Bone marrow (tissue), 2 donors: ENCODE data around the gene INPP5D.

Source experiments
- DNase-seq, 2 donors: peaks; one replicate each; lab custom pipeline; 2025; lab: John Stamatoyannopoulos, UW

Gene INPP5D

DNA sequence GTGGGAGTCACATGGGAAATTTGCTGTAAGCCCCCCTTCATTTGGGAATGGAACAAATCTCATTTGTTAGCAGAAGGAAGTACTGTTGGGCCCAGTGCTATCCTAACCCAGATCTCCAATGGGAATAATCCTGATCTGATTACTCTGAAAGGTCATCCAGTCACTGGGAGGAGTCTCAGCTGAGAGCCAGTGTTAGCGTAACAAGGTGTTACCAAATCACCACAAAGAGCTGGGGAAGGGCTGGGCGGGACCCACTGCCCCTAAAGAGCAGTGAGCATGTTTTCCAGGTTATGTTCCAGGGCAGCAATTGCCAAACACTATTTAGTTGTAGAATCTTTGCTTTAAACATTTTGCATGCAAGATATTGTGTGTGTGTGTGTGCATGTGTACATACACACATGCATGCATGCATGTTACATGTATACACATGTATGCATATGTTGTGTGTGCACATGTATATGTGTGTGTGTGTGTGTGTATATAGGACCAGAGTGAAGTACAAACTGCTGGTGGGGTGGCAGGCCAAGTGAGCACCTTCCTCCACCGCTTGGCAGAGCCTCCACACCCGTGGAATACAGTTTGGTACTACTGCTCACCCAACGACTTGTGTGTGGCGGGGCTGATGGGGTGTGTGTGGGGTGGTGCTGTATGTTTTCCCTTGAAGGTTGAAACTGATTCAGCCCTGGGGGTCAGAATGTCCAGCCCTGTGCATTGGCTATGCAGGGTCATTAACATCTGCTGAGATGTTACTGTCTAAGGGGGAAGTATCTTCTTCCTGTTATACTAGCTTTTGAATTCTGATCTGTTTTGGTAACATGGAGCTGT lies 15.2 kb downstream of the INPP5D start:
- no peak for DNase-seq

DNA sequence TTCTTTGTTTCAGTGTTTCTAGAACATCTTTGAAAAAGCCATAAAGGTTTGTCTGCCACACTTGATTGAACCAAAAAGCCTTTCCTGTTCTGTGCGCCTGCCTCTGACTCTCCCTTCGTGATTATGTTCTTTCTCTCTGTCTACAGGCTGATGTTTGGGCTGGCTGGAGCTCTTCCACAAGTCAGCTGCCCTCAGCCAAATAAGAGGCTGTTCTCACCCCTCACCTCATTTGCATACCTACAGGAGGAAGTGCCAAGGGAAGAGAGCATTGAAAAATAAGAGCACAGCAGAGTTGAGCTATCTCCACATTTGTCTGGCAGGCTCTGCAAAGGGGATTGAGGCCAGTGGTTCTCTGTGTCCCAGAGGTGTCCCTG lies 15.8 kb downstream of the INPP5D start:
- DNase-seq: peak in 1 of 2 donors; percentile 63

DNA sequence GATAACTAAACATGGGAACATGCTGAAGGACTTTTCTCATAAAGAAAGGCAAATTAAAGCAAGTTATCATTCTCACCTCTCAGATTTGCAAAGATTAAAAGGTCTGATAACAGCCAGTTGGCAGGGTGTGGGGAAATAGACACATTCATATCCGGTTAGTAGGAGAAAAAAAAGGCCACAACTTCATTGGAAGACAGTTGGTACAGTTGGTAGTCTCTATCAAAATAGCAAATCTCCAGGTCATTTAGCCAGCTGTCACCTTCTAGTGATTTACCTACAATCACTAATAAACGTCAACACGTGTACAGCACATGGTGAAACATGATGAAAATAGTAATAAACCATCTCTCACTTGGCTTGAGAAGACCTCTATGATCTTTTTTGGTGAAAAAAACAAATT lies 16.6 kb downstream of the INPP5D start:
- no peak for DNase-seq

DNA sequence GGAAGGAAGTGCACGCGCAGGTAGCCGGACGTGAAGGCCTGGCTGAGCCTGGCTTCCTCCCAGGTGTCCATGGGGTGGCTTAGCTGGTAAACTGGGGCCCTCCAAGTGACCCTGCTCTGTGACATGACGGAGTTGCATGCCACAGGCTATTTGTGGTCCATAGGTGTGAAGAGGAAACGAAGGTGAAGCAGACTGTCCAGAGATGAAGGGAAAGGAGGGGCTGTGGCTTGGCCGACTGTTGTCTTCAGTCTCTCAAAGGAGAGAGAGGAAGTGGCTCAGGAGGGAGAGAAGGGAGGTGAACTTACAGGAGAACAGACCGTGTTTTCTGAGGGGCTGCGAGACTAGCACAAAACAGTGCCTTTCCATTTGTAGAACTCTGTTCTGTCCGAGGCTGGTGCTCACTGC lies 19.3 kb downstream of the INPP5D start:
- no peak for DNase-seq

DNA sequence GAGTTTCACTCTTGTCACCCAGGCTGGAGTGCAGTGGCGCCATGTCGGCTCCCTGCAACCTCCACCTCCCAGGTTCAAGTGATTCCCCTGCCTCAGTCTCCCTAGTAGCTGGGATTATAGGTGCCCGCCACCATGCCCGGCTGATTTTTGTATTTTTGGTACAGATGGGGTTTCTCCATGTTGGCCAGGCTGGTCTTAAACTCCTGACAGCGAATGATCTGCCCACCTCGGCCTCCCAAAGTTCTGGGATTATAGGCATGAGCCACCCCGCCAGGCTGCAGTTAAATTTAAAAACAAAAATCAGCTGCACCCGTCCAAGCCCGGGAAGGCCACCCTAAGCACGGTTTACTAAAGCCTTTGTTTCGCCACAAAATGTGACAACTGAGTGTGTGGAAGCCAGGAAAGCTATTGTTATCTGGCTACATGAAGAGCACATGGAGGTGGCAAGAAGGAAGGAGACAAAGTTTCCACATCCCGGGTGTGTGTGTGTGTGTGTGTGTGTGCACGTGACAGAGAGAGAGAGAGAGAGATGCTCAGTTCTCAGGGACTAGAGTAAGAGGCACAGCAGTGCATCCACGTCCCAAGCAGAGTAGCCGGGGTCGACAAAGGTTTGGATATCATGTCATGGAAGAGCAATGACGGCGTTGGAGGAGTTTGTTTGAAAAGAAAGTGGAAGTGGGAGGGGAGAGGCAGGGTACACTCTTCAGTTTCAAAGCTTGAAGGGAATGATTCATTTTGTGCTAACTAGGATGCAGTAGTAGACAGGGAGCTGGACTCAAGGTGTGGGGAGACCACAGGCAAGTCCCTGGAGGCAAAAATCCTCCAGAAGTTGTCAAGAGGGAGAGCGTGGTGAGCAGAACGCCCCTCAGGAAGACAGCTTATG lies 20.1 kb downstream of the INPP5D start:
- peak in 1 of 2 donors; percentile 25 for DNase-seq

DNA sequence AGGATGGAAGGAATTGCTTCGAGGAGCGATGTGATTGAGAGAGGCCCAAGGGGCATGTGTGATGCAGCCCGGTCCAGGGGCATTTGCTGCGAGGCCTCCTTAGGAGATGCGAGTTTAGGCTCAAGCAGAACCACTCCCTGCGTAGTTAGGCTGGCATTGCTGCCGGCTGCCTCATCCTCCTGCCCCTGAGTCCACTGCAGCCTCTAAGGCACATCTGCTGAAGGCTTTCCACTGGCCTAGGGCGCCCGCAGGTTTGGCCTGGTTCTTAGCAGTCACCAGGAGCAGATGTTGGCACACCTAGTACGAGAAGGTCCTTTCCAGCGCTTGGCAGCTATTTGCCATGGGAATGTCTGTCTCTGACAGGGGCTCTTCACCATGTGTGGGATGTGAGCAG lies 20.7 kb downstream of the INPP5D start:
- no peak for DNase-seq

DNA sequence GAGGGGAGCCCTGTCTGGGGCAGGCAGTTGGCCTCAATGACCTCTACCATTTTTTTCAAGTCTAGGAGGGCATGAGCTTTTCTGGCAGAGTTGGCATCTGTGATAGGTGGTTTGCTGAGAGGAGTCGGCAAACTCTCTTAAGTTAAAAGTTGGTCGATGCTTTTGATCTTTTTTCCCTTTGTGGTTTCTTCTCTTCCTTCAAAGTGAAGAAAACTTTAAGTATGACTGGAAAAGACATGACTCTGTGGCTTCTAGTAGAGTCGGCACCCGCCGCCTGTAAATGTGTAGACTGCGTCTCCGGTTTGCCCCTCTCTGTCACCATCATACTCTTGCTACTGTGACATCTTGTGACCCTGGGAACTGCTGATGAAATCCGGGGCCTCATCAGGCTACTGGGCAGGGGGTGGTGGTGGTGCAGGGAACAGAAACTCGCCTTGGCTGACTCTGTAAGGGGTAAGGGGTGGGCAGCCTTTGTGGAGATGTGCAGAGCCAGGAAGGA lies 21.1 kb downstream of the INPP5D start:
- DNase-seq: no peak

DNA sequence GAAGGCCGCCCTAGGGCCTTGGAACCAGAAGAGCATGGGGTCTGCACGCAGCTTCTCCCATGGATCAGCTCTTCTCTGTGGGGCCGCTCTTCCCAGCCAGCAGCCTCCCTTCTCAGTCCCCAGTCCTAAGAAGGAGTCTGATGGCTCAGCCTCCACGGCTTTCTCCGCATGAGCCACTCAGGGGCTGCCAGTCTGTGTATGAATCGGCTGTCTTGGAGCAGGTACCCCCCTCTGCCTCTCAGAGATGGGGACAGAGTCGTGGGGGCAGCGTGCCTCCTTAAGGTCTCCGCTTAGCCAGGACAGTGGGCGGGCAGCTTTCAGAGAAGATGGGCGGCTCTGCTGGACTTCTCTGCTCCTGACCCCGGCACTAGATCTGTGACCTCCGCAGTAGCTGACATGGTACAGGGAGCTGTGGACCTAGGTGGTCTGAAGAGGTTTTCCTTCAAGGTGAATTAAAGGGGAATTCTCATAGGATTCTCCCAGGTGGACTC lies 21.6 kb downstream of the INPP5D start:
- DNase-seq: no peak

DNA sequence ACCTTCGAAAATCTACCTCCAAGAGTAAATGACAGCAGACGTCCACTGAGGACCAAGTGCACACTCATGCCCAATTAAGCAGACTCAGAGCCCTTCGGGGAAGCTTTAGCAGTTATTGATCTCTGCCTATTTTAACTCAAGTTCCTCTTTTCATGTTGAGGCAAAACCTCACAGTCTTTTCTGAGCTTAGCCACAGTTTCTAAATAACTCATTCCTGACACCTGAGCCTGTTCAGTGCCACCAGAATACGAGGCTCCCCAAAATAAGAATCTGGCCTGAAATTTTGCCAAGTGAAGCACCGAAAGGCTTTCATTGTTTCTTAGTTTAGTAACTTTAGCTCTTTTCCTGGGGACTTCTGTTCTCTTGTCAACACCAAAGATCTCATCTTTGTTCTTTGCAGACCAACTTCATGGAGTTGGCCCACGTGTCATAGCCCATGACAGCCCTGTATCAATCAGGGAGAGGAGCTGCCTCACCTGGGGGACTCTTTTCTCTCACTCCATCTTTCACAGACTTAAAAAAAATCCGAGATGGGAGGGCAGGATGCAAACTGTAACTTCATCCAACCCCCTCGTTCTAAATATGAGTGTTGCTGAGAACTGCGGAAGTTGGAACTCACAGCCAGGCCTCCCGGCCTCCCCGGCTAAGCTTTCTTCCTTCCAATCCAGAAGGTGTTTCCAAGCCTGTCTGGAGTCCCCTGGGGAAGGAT lies 22.2 kb downstream of the INPP5D start:
- peak in 1 of 2 donors; percentile 21 for DNase-seq

DNA sequence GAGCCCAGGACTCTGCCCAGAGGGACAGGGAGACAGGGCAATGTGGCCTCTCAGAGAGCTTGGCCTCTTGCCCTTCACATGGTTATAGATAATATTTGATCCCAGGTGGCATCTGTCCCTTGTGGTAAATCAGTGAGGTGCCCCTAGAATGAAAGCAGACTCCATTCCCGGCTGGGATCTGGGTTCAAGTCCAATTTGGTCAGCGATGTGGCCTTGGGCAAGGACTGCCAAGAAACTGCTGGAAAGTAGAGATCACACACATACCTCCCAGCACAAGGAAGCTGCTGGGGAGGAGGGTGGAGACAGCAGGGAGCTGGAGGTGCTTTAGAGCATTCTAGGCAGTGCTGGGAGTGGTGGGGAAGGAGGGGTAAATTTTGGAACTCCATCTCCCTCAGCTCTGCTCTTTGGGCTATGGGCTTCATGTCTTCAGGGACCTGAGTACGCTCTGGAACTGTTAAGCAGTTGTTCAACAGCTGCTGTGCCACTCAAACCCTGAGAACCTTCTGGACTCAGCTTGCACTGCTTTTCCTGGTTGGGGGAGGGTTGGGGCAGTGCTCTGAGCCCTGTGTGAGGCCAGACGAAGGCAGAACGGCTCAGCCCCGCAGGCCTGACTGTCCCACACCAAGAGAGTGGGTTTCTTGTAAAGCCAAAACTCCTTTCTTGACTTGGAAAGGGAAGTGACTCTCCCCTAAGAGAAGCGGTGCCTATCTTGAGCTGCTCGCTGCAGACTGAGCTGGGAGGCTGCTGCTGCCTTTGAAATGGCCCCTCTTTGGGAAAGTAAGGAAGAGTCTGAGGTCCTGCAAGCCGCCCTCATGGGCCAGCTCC lies 23.0 kb downstream of the INPP5D start:
- no peak for DNase-seq

DNA sequence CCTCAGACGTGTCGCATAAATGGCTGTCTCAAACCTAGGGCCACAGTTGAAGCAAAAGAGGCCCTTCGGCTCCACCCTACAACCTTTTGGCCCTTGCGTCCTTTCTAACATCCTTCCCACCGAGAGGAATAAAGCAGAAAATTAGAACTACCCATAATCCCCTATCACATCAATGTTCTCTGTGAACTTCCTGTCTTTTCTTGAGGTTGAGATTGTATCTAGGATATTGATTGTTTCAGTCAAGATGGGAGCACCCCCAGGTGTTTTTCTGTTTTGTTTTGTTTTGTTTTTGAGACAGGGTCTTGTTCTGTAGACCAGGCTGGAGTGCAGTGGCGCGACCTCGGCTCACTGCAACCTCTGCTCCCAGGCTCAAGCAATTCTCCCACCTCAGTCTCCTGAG lies 23.6 kb downstream of the INPP5D start:
- no peak for DNase-seq

DNA sequence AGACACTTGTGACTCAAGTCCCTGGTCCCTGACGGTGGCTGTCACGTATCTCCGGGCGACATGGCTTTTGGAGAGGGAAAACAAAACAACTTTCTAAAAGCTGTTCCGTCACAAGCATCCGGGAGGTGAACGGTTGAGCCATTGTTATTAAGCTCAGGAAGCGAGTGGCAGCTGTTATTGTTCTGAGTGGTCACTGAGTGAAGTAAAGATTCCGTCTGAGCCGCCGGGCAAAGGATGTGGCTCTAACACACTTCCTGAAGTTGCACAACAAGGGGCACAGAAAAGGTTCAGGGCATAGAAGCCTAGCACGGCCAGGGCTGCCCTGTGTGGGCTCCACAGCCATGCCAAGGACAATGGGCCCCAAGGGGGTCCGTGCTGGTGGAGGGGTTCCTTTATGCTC lies 24.3 kb downstream of the INPP5D start:
- DNase-seq: peak in 1 of 2 donors; percentile 85

DNA sequence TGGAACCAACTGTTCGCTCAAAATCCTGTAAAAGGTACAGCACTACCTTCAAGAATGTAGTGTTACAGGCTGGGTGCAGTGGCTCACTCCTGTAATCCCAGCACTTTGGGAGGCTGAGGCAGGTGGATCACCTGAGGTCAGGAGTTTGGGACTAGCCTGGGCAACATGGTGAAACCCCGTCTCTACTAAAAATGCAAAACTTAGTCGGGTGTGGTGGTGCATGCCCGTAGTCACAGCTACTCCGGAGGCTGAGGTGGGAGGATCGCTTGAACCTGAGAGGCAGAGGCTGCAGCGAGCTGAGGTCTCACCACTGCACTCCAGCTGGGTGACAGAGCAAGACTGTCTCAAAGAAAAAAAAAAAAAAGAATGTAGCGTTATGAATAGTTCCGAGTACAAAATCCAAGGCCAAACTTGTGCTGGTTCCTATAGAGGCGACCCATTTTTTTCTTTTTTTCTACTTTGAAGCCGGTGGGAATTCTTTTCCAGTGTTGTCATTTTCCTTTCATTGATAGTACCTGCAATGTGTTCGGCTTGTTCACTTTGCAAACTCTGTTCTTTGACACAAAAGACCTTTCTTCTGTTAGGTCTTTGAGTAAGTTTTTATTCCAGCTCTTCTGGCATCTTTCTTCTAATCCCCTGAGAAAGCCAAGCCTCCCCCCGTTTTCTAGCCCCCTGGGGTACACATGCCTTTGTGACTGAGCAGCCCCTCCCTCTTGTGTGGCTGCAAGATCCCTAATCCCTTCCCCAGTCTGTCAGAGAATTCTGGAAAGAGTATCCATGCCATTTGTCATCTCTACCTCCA lies 25.1 kb downstream of the INPP5D start:
- no peak for DNase-seq

DNA sequence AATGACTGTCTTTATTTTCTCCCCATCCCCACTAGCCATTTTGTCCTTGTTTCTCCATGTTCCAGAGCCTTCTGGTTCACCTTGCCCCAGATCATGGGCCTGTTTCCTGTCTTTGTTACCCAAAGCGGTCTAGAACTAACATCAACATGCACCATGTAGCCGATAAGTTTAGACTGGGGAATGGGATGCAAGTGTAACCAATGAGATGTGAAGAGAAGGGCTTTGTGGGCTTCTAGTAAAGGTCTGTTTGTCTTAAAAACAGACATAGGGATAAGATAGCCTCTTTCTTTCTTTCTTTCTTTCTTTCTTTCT lies 25.7 kb downstream of the INPP5D start:
- DNase-seq: no peak

DNA sequence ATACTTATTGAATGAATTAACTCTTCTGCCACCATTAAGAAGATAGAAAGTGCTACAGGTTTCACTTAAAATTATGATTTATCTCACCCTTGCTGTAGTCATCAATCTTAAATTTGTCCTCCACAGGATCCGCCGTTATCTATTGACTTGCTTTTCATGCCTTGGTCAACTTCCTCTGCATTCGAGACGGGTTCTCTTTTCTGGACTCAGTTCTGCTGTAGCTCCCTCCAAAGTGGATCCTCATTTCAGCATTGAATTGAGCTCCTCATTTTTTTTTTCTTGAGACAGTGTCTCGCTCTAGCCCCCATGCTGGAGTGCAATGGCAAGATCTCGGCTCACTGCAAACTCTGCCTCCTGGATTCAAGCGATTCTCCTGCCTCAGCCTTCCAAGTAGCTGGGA lies 27.6 kb downstream of the INPP5D start:
- DNase-seq: no peak

DNA sequence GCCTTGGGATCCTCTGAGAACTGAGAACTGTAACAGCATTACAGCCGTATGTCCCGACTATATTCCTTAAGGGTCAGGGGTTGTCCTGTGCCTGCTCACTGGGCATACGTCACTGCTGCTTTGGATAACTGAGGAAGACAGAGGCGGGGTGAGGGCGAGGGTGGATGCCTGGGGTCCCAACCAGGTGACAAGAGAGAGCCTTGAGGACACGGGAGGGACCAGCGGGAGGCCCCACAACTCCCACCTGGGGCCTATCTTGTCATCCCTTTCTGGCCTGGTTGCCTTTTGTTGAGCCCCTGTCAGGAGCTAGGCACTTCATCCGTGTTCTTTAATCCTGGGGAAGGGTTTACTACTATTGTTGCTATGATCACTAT lies 28.8 kb downstream of the INPP5D start:
- no peak for DNase-seq

DNA sequence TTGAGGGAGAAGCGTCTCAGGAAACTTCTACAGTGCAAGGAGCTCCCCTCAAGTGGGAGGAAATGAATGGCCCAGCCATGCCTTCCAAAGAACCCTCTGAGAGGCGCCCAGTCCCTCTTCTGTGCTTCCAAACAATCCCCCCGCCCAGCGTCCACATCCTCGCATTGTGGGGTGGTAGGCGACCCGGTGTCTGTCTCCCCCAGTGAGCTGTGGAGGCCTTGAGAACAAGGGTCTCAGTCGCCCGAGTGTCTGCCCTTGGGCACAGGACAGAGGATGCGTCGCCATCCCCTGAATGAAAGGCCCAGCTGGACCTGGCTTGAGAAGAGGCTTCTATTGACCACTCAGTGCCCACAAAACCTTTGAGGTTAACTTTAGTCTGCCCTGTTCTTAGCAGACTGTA lies 29.7 kb downstream of the INPP5D start:
- no peak for DNase-seq

DNA sequence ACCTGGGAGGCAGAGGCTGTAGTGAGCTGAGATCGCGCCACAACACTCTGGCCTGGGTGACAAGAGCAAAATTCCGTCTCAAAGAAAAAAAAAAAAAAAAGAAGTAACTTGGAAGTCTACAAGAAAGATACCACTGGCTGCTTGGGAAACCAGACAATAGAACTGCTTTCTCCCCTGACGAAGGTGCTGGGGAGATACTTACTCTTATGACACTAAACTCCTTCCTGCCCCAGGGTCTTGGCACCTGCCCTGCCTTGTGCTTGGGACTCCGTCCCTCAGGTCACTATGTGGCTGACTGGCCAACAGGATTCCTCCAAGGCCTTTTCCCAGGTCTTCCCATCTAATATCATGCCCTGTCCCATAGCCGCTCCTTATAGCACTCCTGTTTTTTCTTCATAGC lies 30.7 kb downstream of the INPP5D start:
- no peak for DNase-seq

DNA sequence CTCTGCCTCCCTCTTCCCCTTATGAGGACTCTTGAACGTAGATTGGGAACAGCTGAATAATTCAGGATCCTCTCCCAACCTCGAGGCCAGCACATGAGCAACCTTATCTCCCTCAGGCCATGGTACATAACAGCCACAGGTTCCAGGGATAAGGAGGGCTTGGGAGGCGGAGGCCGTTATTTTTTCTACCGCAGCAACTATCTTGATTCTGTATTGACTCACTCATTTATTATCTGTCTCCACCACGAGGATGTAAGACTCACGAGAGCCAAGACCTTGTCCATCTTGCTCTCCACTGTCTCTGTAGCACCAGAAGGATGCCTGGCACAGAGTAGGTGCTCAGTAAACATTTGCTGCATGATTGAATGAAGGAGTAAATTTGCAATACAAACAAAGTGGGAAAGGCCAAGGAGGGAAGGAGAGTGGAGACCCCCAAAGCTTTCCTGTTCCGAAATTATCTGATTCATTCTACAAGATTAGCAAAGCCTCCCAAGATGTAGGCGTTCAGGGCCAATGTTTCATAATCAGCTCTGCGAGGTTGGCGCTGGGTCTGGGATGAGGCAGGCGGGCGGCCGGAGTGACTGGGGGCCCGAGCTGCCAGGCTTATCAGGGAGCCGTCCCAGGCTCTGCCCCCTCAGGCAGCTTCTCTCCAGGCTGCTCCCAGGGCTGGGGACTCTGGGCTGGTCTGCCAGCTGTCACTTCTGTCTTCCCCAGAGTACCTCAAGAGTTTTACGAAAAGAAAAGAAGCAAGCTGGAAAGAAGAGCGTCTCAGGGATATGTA lies 31.6 kb downstream of the INPP5D start:
- no peak for DNase-seq
